ENCODE measurements around the gene GRAMD1A.
"Not testable (repeated sequence)": the region's sequence is repeated elsewhere in the genome, so short reads cannot be mapped to it uniquely, and the experiment has no call there.

The GRAMD1A gene

GRCh38 chr19:34989298-34989697 lies 10.8 kb upstream of the GRAMD1A start:
- no peak overlapping the region for H3K4me3 ChIP-seq (ENCODE audit: control insufficient read depth, low read depth, low read length)
- TF ChIP-seq CTCF (conservative IDR thresholded peaks at IDR 0.05; ENCODE audit: control insufficient read depth, insufficient read depth, low read depth, low read length), result no peak
- no peak for DNase-seq (ENCODE audit: low read depth)

GRCh38 chr19:34990578-34991192 lies 9.4 kb upstream of the GRAMD1A start:
- H3K4me3 ChIP-seq (ENCODE audit: control insufficient read depth, low read depth, low read length), result no peak overlapping the region
- TF ChIP-seq CTCF (conservative IDR thresholded peaks at IDR 0.05; ENCODE audit: control insufficient read depth, insufficient read depth, low read depth, low read length), result no peak
- no peak for DNase-seq (ENCODE audit: low read depth)

- no peak for TF ChIP-seq CTCF (conservative IDR thresholded peaks at IDR 0.05; ENCODE audit: control insufficient read depth, insufficient read depth, low read depth, low read length)
- H3K4me3 ChIP-seq (ENCODE audit: control insufficient read depth, low read depth, low read length), result no peak overlapping the region
- no peak for DNase-seq (ENCODE audit: low read depth)
These were observed 8.4 kb upstream of the GRAMD1A start for GRCh38 chr19:34991542-34992333.

GRCh38 chr19:34992582-34992981 lies 7.5 kb upstream of the GRAMD1A start:
- H3K4me3 ChIP-seq (ENCODE audit: control insufficient read depth, low read depth, low read length); DNase-seq (ENCODE audit: low read depth): not testable (repeated sequence)

GRCh38 chr19:34994286-34994642 lies 5.9 kb upstream of the GRAMD1A start:
- DNase-seq (ENCODE audit: low read depth), result no peak
- H3K4me3 ChIP-seq (ENCODE audit: control insufficient read depth, low read depth, low read length), result no peak overlapping the region
- no peak for TF ChIP-seq CTCF (conservative IDR thresholded peaks at IDR 0.05; ENCODE audit: control insufficient read depth, insufficient read depth, low read depth, low read length)

- no peak overlapping the region for H3K4me3 ChIP-seq (ENCODE audit: control insufficient read depth, low read depth, low read length)
- no peak for TF ChIP-seq CTCF (conservative IDR thresholded peaks at IDR 0.05; ENCODE audit: control insufficient read depth, insufficient read depth, low read depth, low read length)
- DNase-seq (ENCODE audit: low read depth), result no peak
These were observed 5.2 kb upstream of the GRAMD1A start for GRCh38 chr19:34994643-34995541.

- H3K4me3 ChIP-seq (ENCODE audit: control insufficient read depth, low read depth, low read length), result no peak overlapping the region
- TF ChIP-seq CTCF (conservative IDR thresholded peaks at IDR 0.05; ENCODE audit: control insufficient read depth, insufficient read depth, low read depth, low read length), result no peak
- no peak for DNase-seq (ENCODE audit: low read depth)
These were observed 4.6 kb upstream of the GRAMD1A start for GRCh38 chr19:34995551-34995950.

All from fibroblast of mammary gland (primary cell).